Measurements from ENCODE around the gene CEP57L1.
"Not testable (repeated sequence)": the region's sequence is repeated elsewhere in the genome, so short reads cannot be mapped to it uniquely, and the experiment has no call there.

DNA sequence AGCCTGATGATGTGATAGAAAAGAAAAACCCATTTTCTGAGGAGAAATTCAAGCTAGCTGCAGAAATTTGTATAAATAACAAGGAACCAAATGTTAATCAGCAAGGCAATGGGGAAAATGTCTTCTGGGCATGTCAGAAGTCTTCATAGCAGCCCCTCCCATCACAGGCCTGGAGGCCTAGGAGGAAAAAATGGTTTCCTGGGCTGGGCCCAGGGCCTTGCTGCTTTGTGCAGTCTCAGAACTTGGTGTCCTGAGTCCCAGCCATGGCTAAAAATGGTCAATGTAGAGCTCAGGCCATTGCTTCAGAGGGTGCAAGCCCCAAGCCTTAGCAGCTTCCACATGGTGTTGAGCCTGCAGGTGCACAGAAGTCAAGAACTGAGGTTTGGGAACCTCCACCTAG is 96.1 kb downstream of the CEP57L1 start:
- TF ChIP-seq, protein P1, sequence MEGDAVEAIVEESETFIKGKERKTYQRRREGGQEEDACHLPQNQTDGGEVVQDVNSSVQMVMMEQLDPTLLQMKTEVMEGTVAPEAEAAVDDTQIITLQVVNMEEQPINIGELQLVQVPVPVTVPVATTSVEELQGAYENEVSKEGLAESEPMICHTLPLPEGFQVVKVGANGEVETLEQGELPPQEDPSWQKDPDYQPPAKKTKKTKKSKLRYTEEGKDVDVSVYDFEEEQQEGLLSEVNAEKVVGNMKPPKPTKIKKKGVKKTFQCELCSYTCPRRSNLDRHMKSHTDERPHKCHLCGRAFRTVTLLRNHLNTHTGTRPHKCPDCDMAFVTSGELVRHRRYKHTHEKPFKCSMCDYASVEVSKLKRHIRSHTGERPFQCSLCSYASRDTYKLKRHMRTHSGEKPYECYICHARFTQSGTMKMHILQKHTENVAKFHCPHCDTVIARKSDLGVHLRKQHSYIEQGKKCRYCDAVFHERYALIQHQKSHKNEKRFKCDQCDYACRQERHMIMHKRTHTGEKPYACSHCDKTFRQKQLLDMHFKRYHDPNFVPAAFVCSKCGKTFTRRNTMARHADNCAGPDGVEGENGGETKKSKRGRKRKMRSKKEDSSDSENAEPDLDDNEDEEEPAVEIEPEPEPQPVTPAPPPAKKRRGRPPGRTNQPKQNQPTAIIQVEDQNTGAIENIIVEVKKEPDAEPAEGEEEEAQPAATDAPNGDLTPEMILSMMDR (IDR thresholded peaks at IDR 0.05 in 4 of 5, conservative IDR thresholded peaks at IDR 0.05 in 1 of 5): not testable (repeated sequence)
- TF ChIP-seq POLR2A (IDR thresholded peaks at IDR 0.05): not testable (repeated sequence)
